Vagina (tissue), 2 donors: Measurements from ENCODE around the gene AGBL4. TPM values are rescaled to one million over a fixed set of nuclear protein-coding genes. Genes with fewer than 3 reads are reported as not detected.

Source experiments
- DNase-seq, 2 donors: peaks; one replicate each; pipeline ENCODE4 v3.0.0-alpha.2; 2017; ENCODE audit errors: extremely low spot score in 2 of 2
- H3K27ac ChIP-seq: fragments of 200-600 bp; sonication (generic); one replicate; pipeline ENCODE4 v1.5.1; 2019
- H3K27me3 ChIP-seq: fragments of 200-600 bp; sonication (generic); one replicate; pipeline ENCODE4 v1.5.1; 2019
- H3K36me3 ChIP-seq, 2 donors: fragments of 200-600 bp; sonication (generic); one replicate each; pipeline ENCODE4 v1.5.1; 2017 to 2019
- H3K4me1 ChIP-seq: fragments of 200-600 bp; sonication (generic); one replicate; pipeline ENCODE4 v1.5.1; 2019
- H3K4me3 ChIP-seq, 2 donors: fragments of 200-600 bp; sonication (generic); 1 replicate in 1 of 2; 2 replicates in 1 of 2; pipeline ENCODE4 v1.5.1; 2016 to 2019
- H3K9me3 ChIP-seq: fragments of 200-600 bp; sonication (generic); one replicate; pipeline ENCODE4 v1.5.1; 2019
- CTCF ChIP-seq, 3 experiments: fragments of 450-650 bp in 2 of 3; fragments of 200-600 bp in 1 of 3; sonication (generic) in 1 of 3; IDR thresholded peaks; one replicate each; pipeline ENCODE4 v1.5.1; 2017 to 2019; ENCODE audit warnings: antibody characterized with exemption in 3 of 3, mild to moderate bottlenecking in 2 of 3, moderate library complexity in 2 of 3
- POLR2A ChIP-seq, 2 donors: fragments of 450-650 bp; IDR thresholded peaks; one replicate each; pipeline ENCODE4 v1.6.1; 2017; ENCODE audit warnings: antibody characterized with exemption in 2 of 2, mild to moderate bottlenecking in 2 of 2, moderate library complexity in 2 of 2
- POLR2AphosphoS5 ChIP-seq, 2 donors: sonication (generic); formaldehyde crosslinking; IDR thresholded peaks; one replicate each; pipeline ENCODE4 v1.9.0; 2017; ENCODE audit warnings: antibody characterized with exemption in 2 of 2, mild to moderate bottlenecking in 2 of 2, low read depth in 1 of 2; ENCODE audit not compliant: insufficient read depth in 1 of 2
- intact Hi-C: fragments of 100-400 bp; cut with DNase I; formaldehyde crosslinking; loops from one replicate; pipeline ENCODE4 v1.15.1; 2023
- total RNA-seq: library from RNA; depleted of rRNA; stranded (reverse); fragments of >200 nt; gene quantifications from one replicate; pipeline ENCODE4 v1.2.3, GENCODE V29; 2016

Gene AGBL4
- total RNA-seq, 1 donor from 2014 or later, result not detected

- no peak overlapping the region for H3K27ac ChIP-seq
- H3K9me3 ChIP-seq, result no peaks in the 10 kb centered on the region
- intact Hi-C loops, result no loop called here
- H3K36me3 ChIP-seq, result no peaks in the 10 kb centered on the region
- H3K27me3 ChIP-seq, result no peaks in the 10 kb centered on the region
- no peaks in the 10 kb centered on the region for H3K4me1 ChIP-seq
- TF ChIP-seq CTCF (IDR thresholded peaks at IDR 0.05) (no peak), POLR2A (IDR thresholded peaks at IDR 0.05) (no peak), POLR2AphosphoS5 (IDR thresholded peaks at IDR 0.05; ENCODE audit: insufficient read depth in 1 of 2, low read depth in 1 of 2) (no peak)
- H3K4me3 ChIP-seq, result no peak overlapping the region
- DNase-seq, result no peak
These were observed 1421.4 kb downstream of the AGBL4 start for GRCh38 chr1:48602349-48602748.

- DNase-seq, result no peak
- no peak overlapping the region for H3K27ac ChIP-seq
- no peaks in the 10 kb centered on the region for H3K9me3 ChIP-seq
- H3K36me3 ChIP-seq, result no peaks in the 10 kb centered on the region
- H3K4me3 ChIP-seq, result no peak overlapping the region
- H3K4me1 ChIP-seq, result no peaks in the 10 kb centered on the region
- TF ChIP-seq POLR2A (IDR thresholded peaks at IDR 0.05) (no peak), CTCF (IDR thresholded peaks at IDR 0.05) (no peak), POLR2AphosphoS5 (IDR thresholded peaks at IDR 0.05; ENCODE audit: insufficient read depth in 1 of 2, low read depth in 1 of 2) (no peak)
- H3K27me3 ChIP-seq, result no peaks in the 10 kb centered on the region
- intact Hi-C loops, result no loop called here
These were observed 1423.6 kb downstream of the AGBL4 start for GRCh38 chr1:48600182-48600581.

- intact Hi-C loops, result no loop called here
- no peaks in the 10 kb centered on the region for H3K9me3 ChIP-seq
- H3K36me3 ChIP-seq, result no peaks in the 10 kb centered on the region
- no peaks in the 10 kb centered on the region for H3K27me3 ChIP-seq
- H3K4me1 ChIP-seq, result no peaks in the 10 kb centered on the region
- no peak overlapping the region for H3K27ac ChIP-seq
- TF ChIP-seq POLR2A (IDR thresholded peaks at IDR 0.05) (no peak), POLR2AphosphoS5 (IDR thresholded peaks at IDR 0.05; ENCODE audit: insufficient read depth in 1 of 2, low read depth in 1 of 2) (no peak), CTCF (IDR thresholded peaks at IDR 0.05) (no peak)
- no peak for DNase-seq
- no peak overlapping the region for H3K4me3 ChIP-seq
These were observed 1426.1 kb downstream of the AGBL4 start for GRCh38 chr1:48597663-48598062.

GRCh38 chr1:48596046-48596445 lies 1427.7 kb downstream of the AGBL4 start:
- Histone ChIP-seq H3K27me3 (no peaks in the 10 kb centered on the region), H3K36me3 (no peaks in the 10 kb centered on the region), H3K9me3 (no peaks in the 10 kb centered on the region), H3K4me1 (no peaks in the 10 kb centered on the region), H3K27ac (no peak overlapping the region), H3K4me3 (no peak overlapping the region)
- TF ChIP-seq CTCF (IDR thresholded peaks at IDR 0.05) (no peak), POLR2AphosphoS5 (IDR thresholded peaks at IDR 0.05; ENCODE audit: insufficient read depth in 1 of 2, low read depth in 1 of 2) (no peak), POLR2A (IDR thresholded peaks at IDR 0.05) (no peak)
- intact Hi-C loops, result no loop called here
- no peak for DNase-seq

- no peaks in the 10 kb centered on the region for H3K36me3 ChIP-seq
- no peaks in the 10 kb centered on the region for H3K4me1 ChIP-seq
- DNase-seq, result no peak
- TF ChIP-seq CTCF (IDR thresholded peaks at IDR 0.05), result no peak
- TF ChIP-seq POLR2A (IDR thresholded peaks at IDR 0.05), result no peak
- no peak for TF ChIP-seq POLR2AphosphoS5 (IDR thresholded peaks at IDR 0.05; ENCODE audit: insufficient read depth in 1 of 2, low read depth in 1 of 2)
- H3K27ac ChIP-seq, result no peak overlapping the region
- H3K27me3 ChIP-seq, result no peaks in the 10 kb centered on the region
- intact Hi-C loops, result no loop called here
- no peak overlapping the region for H3K4me3 ChIP-seq
- no peaks in the 10 kb centered on the region for H3K9me3 ChIP-seq
These were observed 1428.1 kb downstream of the AGBL4 start for GRCh38 chr1:48595613-48596012.
